Nucleus accumbens (tissue), 56 donors: ENCODE measurements around the gene GVQW3.

ENCODE experiments used
- DNase-seq, 56 donors: peaks; one replicate each; lab custom pipeline; 2025; lab: John Stamatoyannopoulos, UW

GVQW3 gene

GRCh38 chr11:76380977-76381719 lies at the start of gene GVQW3, which contains the start of gene THAP12:
TSS of gene GVQW3 (plus strand) at chr11:76381323. CDS start at chr11:76381829, 506 bp downstream.
TSS of gene THAP12 (minus strand) at chr11:76381132. CDS start at chr11:76380836, 296 bp downstream.
- DNase-seq = peak; percentile 78 to 98 (median 96)

GRCh38 chr11:76334826-76335389 lies 46.2 kb upstream of the GVQW3 start:
- DNase-seq = no peak

- DNase-seq = no peak
Measured at GRCh38 chr11:76335842-76336241, 45.3 kb upstream of the GVQW3 start.

GRCh38 chr11:76336597-76336996 lies 44.5 kb upstream of the GVQW3 start:
- DNase-seq = no peak

GRCh38 chr11:76337469-76337868 lies 43.7 kb upstream of the GVQW3 start:
- DNase-seq = no peak

GRCh38 chr11:76337923-76338322 lies 43.2 kb upstream of the GVQW3 start:
- DNase-seq = no peak

- no peak for DNase-seq
Measured at GRCh38 chr11:76339221-76339620, 41.9 kb upstream of the GVQW3 start.

- DNase-seq = no peak
Measured at GRCh38 chr11:76347466-76347865, 33.7 kb upstream of the GVQW3 start.

- no peak for DNase-seq
Measured at GRCh38 chr11:76348348-76348747, 32.8 kb upstream of the GVQW3 start.

GRCh38 chr11:76355172-76355571 lies 26.0 kb upstream of the GVQW3 start:
- peak in 4 of 56 donors; percentile 5 to 8 (median 6) for DNase-seq

- no peak for DNase-seq
Measured at GRCh38 chr11:76361374-76361773, 19.7 kb upstream of the GVQW3 start.

- no peak for DNase-seq
Measured at GRCh38 chr11:76361776-76362175, 19.3 kb upstream of the GVQW3 start.

- no peak for DNase-seq
Measured at GRCh38 chr11:76362716-76363115, 18.4 kb upstream of the GVQW3 start.

GRCh38 chr11:76365038-76365679 lies 16.0 kb upstream of the GVQW3 start:
- DNase-seq = no peak

- no peak for DNase-seq
Measured at GRCh38 chr11:76368490-76368889, 12.6 kb upstream of the GVQW3 start.

GRCh38 chr11:76369406-76369805 lies 11.7 kb upstream of the GVQW3 start:
- DNase-seq = no peak

- DNase-seq = peak in 1 of 56 donors; percentile 11
Measured at GRCh38 chr11:76371170-76371569, 10.0 kb upstream of the GVQW3 start.

GRCh38 chr11:76376746-76377558 lies 4.2 kb upstream of the GVQW3 start:
- DNase-seq = no peak

- no peak for DNase-seq
Measured at GRCh38 chr11:76379807-76380158, 1.3 kb upstream of the GVQW3 start.

- peak in 26 of 56 donors; percentile 5 to 61 (median 36) for DNase-seq
Measured at GRCh38 chr11:76380159-76380976, 755 bp upstream of the GVQW3 start.
